ENCODE measurements around the gene SULT1C3.

The SULT1C3 gene

GRCh38 chr2:108262036-108262435 lies 22.3 kb downstream of the SULT1C3 start:
- Histone ChIP-seq H3K9ac (ENCODE audit: low read length) (no peak overlapping the region), H3K27ac (ENCODE audit: low read depth, low read length, poor library complexity, severe bottlenecking) (no peak overlapping the region), H3F3A (ENCODE audit: insufficient read depth, low read length) (no peaks in the 10 kb centered on the region), H3K27me3 (ENCODE audit: insufficient read depth, low read length) (no peaks in the 10 kb centered on the region; the same call in 1 of the 2 replicates), H3K4me2 (ENCODE audit: low read length) (no peak overlapping the region), H3K9me2 (ENCODE audit: low read depth, low read length) (no peaks in the 10 kb centered on the region), H2AFZ (ENCODE audit: low read length) (no peak overlapping the region), H3K79me2 (ENCODE audit: insufficient read depth, low read length) (no peaks in the 10 kb centered on the region), H3K9me3 (ENCODE audit: low read length) (no peaks in the 10 kb centered on the region), H3K4me1 (ENCODE audit: insufficient read depth, low read length, severe bottlenecking) (no peaks in the 10 kb centered on the region), H3K4me3 (ENCODE audit: low read depth, low read length, poor library complexity, severe bottlenecking) (no peak overlapping the region), H3K36me3 (ENCODE audit: insufficient read depth, low read length) (no peaks in the 10 kb centered on the region), H4K20me1 (ENCODE audit: insufficient read depth, low read length) (no peaks in the 10 kb centered on the region)
- TF ChIP-seq CTCF (IDR thresholded peaks at IDR 0.05; ENCODE audit: low read length) (no peak), EZH2 (IDR thresholded peaks at IDR 0.05; ENCODE audit: borderline replicate concordance, low read length) (no peak)

- Histone ChIP-seq H3F3A (ENCODE audit: insufficient read depth, low read length) (no peaks in the 10 kb centered on the region), H3K4me3 (ENCODE audit: low read depth, low read length, poor library complexity, severe bottlenecking) (no peak overlapping the region), H3K36me3 (ENCODE audit: insufficient read depth, low read length) (no peaks in the 10 kb centered on the region), H3K9me3 (ENCODE audit: low read length) (no peaks in the 10 kb centered on the region), H3K79me2 (ENCODE audit: insufficient read depth, low read length) (no peaks in the 10 kb centered on the region), H3K27ac (ENCODE audit: low read depth, low read length, poor library complexity, severe bottlenecking) (no peak overlapping the region), H4K20me1 (ENCODE audit: insufficient read depth, low read length) (no peaks in the 10 kb centered on the region), H2AFZ (ENCODE audit: low read length) (no peak overlapping the region), H3K27me3 (ENCODE audit: insufficient read depth, low read length) (no peaks in the 10 kb centered on the region; the same call in 1 of the 2 replicates), H3K4me2 (ENCODE audit: low read length) (no peak overlapping the region), H3K9ac (ENCODE audit: low read length) (no peak overlapping the region), H3K4me1 (ENCODE audit: insufficient read depth, low read length, severe bottlenecking) (no peaks in the 10 kb centered on the region), H3K9me2 (ENCODE audit: low read depth, low read length) (no peaks in the 10 kb centered on the region)
- TF ChIP-seq EZH2 (IDR thresholded peaks at IDR 0.05; ENCODE audit: borderline replicate concordance, low read length): no peak
These were observed 23.6 kb downstream of the SULT1C3 start for GRCh38 chr2:108263401-108263800.

GRCh38 chr2:108266218-108266617 lies 26.4 kb downstream of the SULT1C3 start:
- H3K4me2 ChIP-seq (ENCODE audit: low read length): no peak overlapping the region
- TF ChIP-seq CTCF (IDR thresholded peaks at IDR 0.05; ENCODE audit: low read length) (no peak), EZH2 (IDR thresholded peaks at IDR 0.05; ENCODE audit: borderline replicate concordance, low read length) (no peak)

GRCh38 chr2:108267101-108267500 lies 27.3 kb downstream of the SULT1C3 start:
- no peaks in the 10 kb centered on the region for H3K9me3 ChIP-seq (ENCODE audit: low read length)
- no peaks in the 10 kb centered on the region; the same call in 1 of the 2 replicates for H3K27me3 ChIP-seq (ENCODE audit: insufficient read depth, low read length)
- no peak for TF ChIP-seq EZH2 (IDR thresholded peaks at IDR 0.05; ENCODE audit: borderline replicate concordance, low read length)
- no peak for TF ChIP-seq CTCF (IDR thresholded peaks at IDR 0.05; ENCODE audit: low read length)
- H3K27ac ChIP-seq (ENCODE audit: low read depth, low read length, poor library complexity, severe bottlenecking): no peak overlapping the region
- no peak overlapping the region for H3K4me3 ChIP-seq (ENCODE audit: low read depth, low read length, poor library complexity, severe bottlenecking)
- H2AFZ ChIP-seq (ENCODE audit: low read length): no peak overlapping the region
- no peaks in the 10 kb centered on the region for H3K79me2 ChIP-seq (ENCODE audit: insufficient read depth, low read length)
- no peaks in the 10 kb centered on the region for H3K4me1 ChIP-seq (ENCODE audit: insufficient read depth, low read length, severe bottlenecking)
- H3K9ac ChIP-seq (ENCODE audit: low read length): no peak overlapping the region
- no peaks in the 10 kb centered on the region for H3F3A ChIP-seq (ENCODE audit: insufficient read depth, low read length)
- H4K20me1 ChIP-seq (ENCODE audit: insufficient read depth, low read length): no peaks in the 10 kb centered on the region
- H3K4me2 ChIP-seq (ENCODE audit: low read length): no peak overlapping the region
- no peaks in the 10 kb centered on the region for H3K9me2 ChIP-seq (ENCODE audit: low read depth, low read length)
- no peaks in the 10 kb centered on the region for H3K36me3 ChIP-seq (ENCODE audit: insufficient read depth, low read length)

More at GRCh38 chr2:108266218-108266617, 26.4 kb downstream of the SULT1C3 start:
- H3K79me2 ChIP-seq (ENCODE audit: insufficient read depth, low read length): no peaks in the 10 kb centered on the region
- H3K4me3 ChIP-seq (ENCODE audit: low read depth, low read length, poor library complexity, severe bottlenecking): no peak overlapping the region
- H3K27me3 ChIP-seq (ENCODE audit: insufficient read depth, low read length): no peaks in the 10 kb centered on the region; the same call in 1 of the 2 replicates
- H3K27ac ChIP-seq (ENCODE audit: low read depth, low read length, poor library complexity, severe bottlenecking): no peak overlapping the region
- H3F3A ChIP-seq (ENCODE audit: insufficient read depth, low read length): no peaks in the 10 kb centered on the region
- H3K4me1 ChIP-seq (ENCODE audit: insufficient read depth, low read length, severe bottlenecking): no peaks in the 10 kb centered on the region
- no peaks in the 10 kb centered on the region for H3K9me3 ChIP-seq (ENCODE audit: low read length)
- no peaks in the 10 kb centered on the region for H3K9me2 ChIP-seq (ENCODE audit: low read depth, low read length)
- no peak overlapping the region for H2AFZ ChIP-seq (ENCODE audit: low read length)
- H3K9ac ChIP-seq (ENCODE audit: low read length): no peak overlapping the region
- no peaks in the 10 kb centered on the region for H3K36me3 ChIP-seq (ENCODE audit: insufficient read depth, low read length)
- no peaks in the 10 kb centered on the region for H4K20me1 ChIP-seq (ENCODE audit: insufficient read depth, low read length)
